ENCODE data around the gene VASH2.

DNA sequence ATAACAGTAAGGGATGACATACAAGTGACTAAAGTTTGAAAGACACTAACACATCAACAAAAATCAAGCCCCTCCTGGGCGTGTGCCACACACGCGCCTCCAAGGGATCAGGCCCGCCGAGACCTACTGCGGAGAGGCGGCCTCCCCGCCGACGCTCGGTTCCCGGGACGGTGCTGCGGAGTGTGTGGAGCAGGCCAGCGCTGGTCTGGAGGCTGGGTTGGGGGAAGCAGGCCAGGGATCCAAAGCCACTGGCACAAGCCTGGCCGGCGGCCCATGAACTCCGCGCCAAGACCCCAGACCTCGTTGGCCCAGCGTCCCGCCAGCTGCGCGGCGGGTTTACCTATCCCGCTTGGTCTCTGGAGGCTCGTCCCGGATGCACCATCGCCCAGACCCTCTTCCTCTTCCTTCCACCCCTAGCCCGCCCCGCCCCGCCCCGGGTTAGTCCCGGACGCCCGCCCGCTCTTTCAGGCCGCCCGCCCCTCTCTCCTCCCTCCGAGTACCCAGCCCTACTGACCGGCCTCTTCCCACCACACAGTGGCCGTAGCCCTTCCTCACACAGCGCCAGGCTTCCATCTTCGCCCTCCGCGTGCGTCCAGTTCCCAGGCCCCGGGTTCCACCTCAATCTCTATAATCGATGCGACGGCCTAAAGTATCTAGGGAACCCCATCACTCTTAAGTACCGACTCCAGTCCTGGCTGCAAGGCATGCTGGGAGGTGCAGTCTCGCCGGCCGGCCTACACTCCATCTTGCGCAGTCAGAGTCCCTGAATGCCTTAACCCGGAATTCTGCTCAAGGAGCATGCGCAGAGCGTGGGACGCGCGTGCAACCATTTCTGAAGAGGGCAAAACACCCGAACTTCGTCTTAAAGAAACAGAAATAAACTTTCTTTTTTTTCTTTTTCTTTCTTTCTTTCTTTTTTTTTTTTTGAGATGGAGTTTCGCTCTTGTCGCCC lies 65.0 kb downstream of the VASH2 start, which contains the start of gene ANGEL2:
- TF ChIP-seq CTCF (IDR thresholded peaks at IDR 0.05), result no peak
- peak in 1 of 2 donors; percentile 13 for TF ChIP-seq POLR2A (IDR thresholded peaks at IDR 0.05)

Measured in vagina (tissue), 2 donors.